GM23338 (cell line): Measurements from ENCODE around the gene USP24.

Source experiments
- CREB1 ChIP-seq: fragments of 250-450 bp; sonication (Bioruptor Pico); IDR thresholded peaks from 2 replicates; pipeline ENCODE4 v1.5.0; 2020; ENCODE audit warnings: low read depth, mild to moderate bottlenecking, moderate library complexity
- CTCF ChIP-seq, 2 experiments: fragments of 200-600 bp in 1 of 2; sonication (generic) in 1 of 2; conservative IDR thresholded peaks; 2 replicates each; pipeline versions ENCODE4 v1.5.1 to v1.6.1; 2016 to 2017; ENCODE audit warnings: antibody characterized with exemption in 2 of 2, low read depth in 2 of 2, mild to moderate bottlenecking in 2 of 2, moderate library complexity in 1 of 2
- ETS1 ChIP-seq: IDR thresholded peaks from 2 replicates; pipeline ENCODE4 v1.6.1; 2016; ENCODE audit warnings: antibody characterized with exemption
- EZH2 ChIP-seq: fragments of 200-600 bp; sonication (generic); IDR thresholded peaks from one replicate; pipeline ENCODE4 v1.8.0; 2017; ENCODE audit warnings: antibody characterized with exemption, mild to moderate bottlenecking, low read depth; ENCODE audit not compliant: unreplicated experiment
- EZH2phosphoT487 ChIP-seq: fragments of 200-600 bp; sonication (generic); IDR thresholded peaks from one replicate; pipeline ENCODE4 v1.8.1; 2018; ENCODE audit warnings: antibody characterized with exemption; ENCODE audit not compliant: unreplicated experiment
- JUNB ChIP-seq: IDR thresholded peaks from one replicate; pipeline ENCODE4 v1.6.1; 2016; ENCODE audit warnings: antibody characterized with exemption; ENCODE audit not compliant: unreplicated experiment
- NANOG ChIP-seq: IDR thresholded peaks from 2 replicates; pipeline ENCODE4 v1.6.1; 2016; ENCODE audit warnings: antibody characterized with exemption, borderline replicate concordance
- POLR2AphosphoS5 ChIP-seq: IDR thresholded peaks from 2 replicates; pipeline ENCODE4 v1.6.1; 2016; ENCODE audit warnings: antibody characterized with exemption, low read depth
- REST ChIP-seq: IDR thresholded peaks from one replicate; pipeline ENCODE4 v1.6.1; 2018; ENCODE audit warnings: antibody characterized with exemption; ENCODE audit not compliant: unreplicated experiment
- STAT1 ChIP-seq: IDR thresholded peaks from one replicate; pipeline ENCODE4 v1.6.1; 2016; ENCODE audit warnings: antibody characterized with exemption; ENCODE audit not compliant: unreplicated experiment
- ZNF114 ChIP-seq: fragments of 250-450 bp; sonication (Bioruptor Pico); IDR thresholded peaks from 2 replicates; pipeline ENCODE4 v1.5.0; 2020; ENCODE audit warnings: mild to moderate bottlenecking, moderate library complexity
- ZNF331 ChIP-seq: fragments of 250-450 bp; sonication (Bioruptor Pico); IDR thresholded peaks from 2 replicates; pipeline ENCODE4 v1.5.0; 2020; ENCODE audit warnings: low read depth, mild to moderate bottlenecking, moderate library complexity
- ZNF462 ChIP-seq: fragments of 250-450 bp; sonication (Bioruptor Pico); IDR thresholded peaks from 2 replicates; pipeline ENCODE4 v1.5.0; 2020; ENCODE audit warnings: mild to moderate bottlenecking, moderate library complexity

GRCh38 chr1:55255901-55256300 lies 40.7 kb upstream of the USP24 start:
- no peak for TF ChIP-seq CTCF (conservative IDR thresholded peaks at IDR 0.05; ENCODE audit: low read depth in 2 of 2)
- TF ChIP-seq JUNB: no peak
- TF ChIP-seq POLR2AphosphoS5: no peak
- no peak for TF ChIP-seq REST
- TF ChIP-seq EZH2: no peak
- no peak for TF ChIP-seq ETS1
- TF ChIP-seq EZH2phosphoT487: no peak
- TF ChIP-seq CREB1 (CRISPR knock-in tag): no peak
- no peak for TF ChIP-seq STAT1
- TF ChIP-seq NANOG: no peak
- no peak for TF ChIP-seq ZNF331 (CRISPR knock-in tag)
- TF ChIP-seq ZNF114 (CRISPR knock-in tag): no peak
- TF ChIP-seq ZNF462 (CRISPR knock-in tag): no peak
